ENCODE results near the gene STX1B. TPM values are rescaled to one million over a fixed set of nuclear protein-coding genes. Genes with fewer than 3 reads are reported as not detected.

The STX1B gene
- total and polyA plus RNA-seq, 4 donors, result 0.09 to 1.2 (median 0.51) TPM

DNA sequence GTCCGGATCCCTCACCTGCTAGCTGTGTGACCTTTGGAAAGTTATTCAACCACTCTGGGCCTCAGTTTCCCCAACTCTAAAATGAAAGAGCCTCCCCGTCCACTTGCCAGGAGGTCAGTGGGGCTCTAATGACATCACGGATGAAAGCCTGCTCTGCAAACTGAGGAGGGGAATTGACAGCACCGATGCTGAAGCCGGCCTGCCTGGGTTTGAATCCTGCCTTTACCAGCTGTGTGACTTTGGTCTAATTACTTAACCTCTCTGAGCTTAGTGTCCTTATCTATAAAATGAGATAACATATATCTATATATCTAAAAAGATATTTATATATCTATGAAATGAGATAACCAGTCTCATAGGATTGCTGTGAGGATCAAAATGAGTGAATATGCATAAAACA, 1.9 kb downstream of the STX1B start:
- DNase-seq (ENCODE audit: low spot score), result no peak
- H3K27me3 ChIP-seq (ENCODE audit: control insufficient read depth in 4 of 4, insufficient read depth in 4 of 4, low read length in 3 of 4), result peaks cover 0 to 4% (median under 1%) of the 10 kb centered on the region in 4 donors
- no peak overlapping the region for H3K4me3 ChIP-seq (ENCODE audit: low read depth in 1 of 3, low read length in 3 of 3)
- TF ChIP-seq, protein P1, sequence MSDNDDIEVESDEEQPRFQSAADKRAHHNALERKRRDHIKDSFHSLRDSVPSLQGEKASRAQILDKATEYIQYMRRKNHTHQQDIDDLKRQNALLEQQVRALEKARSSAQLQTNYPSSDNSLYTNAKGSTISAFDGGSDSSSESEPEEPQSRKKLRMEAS (IDR thresholded peaks at IDR 0.05), result no peak
- TF ChIP-seq, protein P2, sequence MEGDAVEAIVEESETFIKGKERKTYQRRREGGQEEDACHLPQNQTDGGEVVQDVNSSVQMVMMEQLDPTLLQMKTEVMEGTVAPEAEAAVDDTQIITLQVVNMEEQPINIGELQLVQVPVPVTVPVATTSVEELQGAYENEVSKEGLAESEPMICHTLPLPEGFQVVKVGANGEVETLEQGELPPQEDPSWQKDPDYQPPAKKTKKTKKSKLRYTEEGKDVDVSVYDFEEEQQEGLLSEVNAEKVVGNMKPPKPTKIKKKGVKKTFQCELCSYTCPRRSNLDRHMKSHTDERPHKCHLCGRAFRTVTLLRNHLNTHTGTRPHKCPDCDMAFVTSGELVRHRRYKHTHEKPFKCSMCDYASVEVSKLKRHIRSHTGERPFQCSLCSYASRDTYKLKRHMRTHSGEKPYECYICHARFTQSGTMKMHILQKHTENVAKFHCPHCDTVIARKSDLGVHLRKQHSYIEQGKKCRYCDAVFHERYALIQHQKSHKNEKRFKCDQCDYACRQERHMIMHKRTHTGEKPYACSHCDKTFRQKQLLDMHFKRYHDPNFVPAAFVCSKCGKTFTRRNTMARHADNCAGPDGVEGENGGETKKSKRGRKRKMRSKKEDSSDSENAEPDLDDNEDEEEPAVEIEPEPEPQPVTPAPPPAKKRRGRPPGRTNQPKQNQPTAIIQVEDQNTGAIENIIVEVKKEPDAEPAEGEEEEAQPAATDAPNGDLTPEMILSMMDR (IDR thresholded peaks at IDR 0.05; ENCODE audit: low read depth, low read length, missing input control), result no peak
- TF ChIP-seq JUND (IDR thresholded peaks at IDR 0.05) (no peak), YY1 (IDR thresholded peaks at IDR 0.05) (no peak), NR2F2 (IDR thresholded peaks at IDR 0.05) (no peak), HNF4A (conservative IDR thresholded peaks at IDR 0.05) (no peak), FOXA1 (IDR thresholded peaks at IDR 0.05) (no peak), TAF1 (conservative IDR thresholded peaks at IDR 0.05) (no peak)
- H3K4me1 ChIP-seq (ENCODE audit: control insufficient read depth in 4 of 4, insufficient read depth in 4 of 4, low read length in 3 of 4), result no peaks in the 10 kb centered on the region
- H3K27ac ChIP-seq (ENCODE audit: low read depth in 1 of 2, low read length in 2 of 2), result no peak overlapping the region
- 87% methylated on average over 5 of the region's 5 CpGs for WGBS
- H3K36me3 ChIP-seq (ENCODE audit: control insufficient read depth in 4 of 4, insufficient read depth in 3 of 4, low read depth in 1 of 4, low read length in 3 of 4), result no peaks in the 10 kb centered on the region
- H3K9me3 ChIP-seq (ENCODE audit: control insufficient read depth in 4 of 4, low read length in 3 of 4), result no peaks in the 10 kb centered on the region
- no peak overlapping the region for H3K9ac ChIP-seq (ENCODE audit: low read depth in 1 of 2, low read length in 2 of 2)

DNA sequence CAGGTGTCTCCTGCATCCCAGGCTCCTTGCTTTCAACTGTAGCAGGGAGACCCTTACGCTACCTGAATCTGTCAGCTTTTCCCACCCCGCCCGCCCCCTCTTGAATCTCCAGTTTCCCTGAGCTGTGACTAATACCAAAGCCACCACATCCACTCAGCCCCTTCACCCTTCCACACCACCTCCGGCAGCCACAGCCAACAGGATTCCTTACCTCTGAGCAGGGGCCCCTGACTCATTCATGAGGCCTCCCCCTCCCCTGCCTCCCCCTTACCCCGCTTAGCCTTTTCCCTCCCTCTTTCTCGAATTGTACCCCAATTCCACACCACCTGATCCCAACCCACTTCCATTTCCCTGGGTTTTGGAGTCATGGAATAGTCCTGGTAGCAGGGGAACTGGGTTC, 2.3 kb downstream of the STX1B start:
- Histone ChIP-seq H3K27ac (ENCODE audit: low read depth in 1 of 2, low read length in 2 of 2) (no peak overlapping the region), H3K36me3 (ENCODE audit: control insufficient read depth in 4 of 4, insufficient read depth in 3 of 4, low read depth in 1 of 4, low read length in 3 of 4) (no peaks in the 10 kb centered on the region), H3K4me3 (ENCODE audit: low read depth in 1 of 3, low read length in 3 of 3) (no peak overlapping the region), H3K4me1 (ENCODE audit: control insufficient read depth in 4 of 4, insufficient read depth in 4 of 4, low read length in 3 of 4) (no peaks in the 10 kb centered on the region), H3K9me3 (ENCODE audit: control insufficient read depth in 4 of 4, low read length in 3 of 4) (no peaks in the 10 kb centered on the region), H3K9ac (ENCODE audit: low read depth in 1 of 2, low read length in 2 of 2) (no peak overlapping the region), H3K27me3 (ENCODE audit: control insufficient read depth in 4 of 4, insufficient read depth in 4 of 4, low read length in 3 of 4) (peaks cover 0 to 4% (median under 1%) of the 10 kb centered on the region in 4 donors)
- DNase-seq (ENCODE audit: low spot score), result no peak
- 85% methylated on average over 6 of the region's 6 CpGs for WGBS
- TF ChIP-seq HNF4A (conservative IDR thresholded peaks at IDR 0.05), result no peak
- no peak for TF ChIP-seq TAF1 (conservative IDR thresholded peaks at IDR 0.05)
- TF ChIP-seq RAD21 (IDR thresholded peaks at IDR 0.05), result no peak
- TF ChIP-seq, protein P3, sequence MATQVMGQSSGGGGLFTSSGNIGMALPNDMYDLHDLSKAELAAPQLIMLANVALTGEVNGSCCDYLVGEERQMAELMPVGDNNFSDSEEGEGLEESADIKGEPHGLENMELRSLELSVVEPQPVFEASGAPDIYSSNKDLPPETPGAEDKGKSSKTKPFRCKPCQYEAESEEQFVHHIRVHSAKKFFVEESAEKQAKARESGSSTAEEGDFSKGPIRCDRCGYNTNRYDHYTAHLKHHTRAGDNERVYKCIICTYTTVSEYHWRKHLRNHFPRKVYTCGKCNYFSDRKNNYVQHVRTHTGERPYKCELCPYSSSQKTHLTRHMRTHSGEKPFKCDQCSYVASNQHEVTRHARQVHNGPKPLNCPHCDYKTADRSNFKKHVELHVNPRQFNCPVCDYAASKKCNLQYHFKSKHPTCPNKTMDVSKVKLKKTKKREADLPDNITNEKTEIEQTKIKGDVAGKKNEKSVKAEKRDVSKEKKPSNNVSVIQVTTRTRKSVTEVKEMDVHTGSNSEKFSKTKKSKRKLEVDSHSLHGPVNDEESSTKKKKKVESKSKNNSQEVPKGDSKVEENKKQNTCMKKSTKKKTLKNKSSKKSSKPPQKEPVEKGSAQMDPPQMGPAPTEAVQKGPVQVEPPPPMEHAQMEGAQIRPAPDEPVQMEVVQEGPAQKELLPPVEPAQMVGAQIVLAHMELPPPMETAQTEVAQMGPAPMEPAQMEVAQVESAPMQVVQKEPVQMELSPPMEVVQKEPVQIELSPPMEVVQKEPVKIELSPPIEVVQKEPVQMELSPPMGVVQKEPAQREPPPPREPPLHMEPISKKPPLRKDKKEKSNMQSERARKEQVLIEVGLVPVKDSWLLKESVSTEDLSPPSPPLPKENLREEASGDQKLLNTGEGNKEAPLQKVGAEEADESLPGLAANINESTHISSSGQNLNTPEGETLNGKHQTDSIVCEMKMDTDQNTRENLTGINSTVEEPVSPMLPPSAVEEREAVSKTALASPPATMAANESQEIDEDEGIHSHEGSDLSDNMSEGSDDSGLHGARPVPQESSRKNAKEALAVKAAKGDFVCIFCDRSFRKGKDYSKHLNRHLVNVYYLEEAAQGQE (IDR thresholded peaks at IDR 0.05), result no peak
- no peak for TF ChIP-seq NR2F2 (IDR thresholded peaks at IDR 0.05)
- TF ChIP-seq, protein P2 (IDR thresholded peaks at IDR 0.05; ENCODE audit: low read depth, low read length, missing input control), result no peak
- TF ChIP-seq, protein P1 (IDR thresholded peaks at IDR 0.05), result no peak
- TF ChIP-seq, protein P4, sequence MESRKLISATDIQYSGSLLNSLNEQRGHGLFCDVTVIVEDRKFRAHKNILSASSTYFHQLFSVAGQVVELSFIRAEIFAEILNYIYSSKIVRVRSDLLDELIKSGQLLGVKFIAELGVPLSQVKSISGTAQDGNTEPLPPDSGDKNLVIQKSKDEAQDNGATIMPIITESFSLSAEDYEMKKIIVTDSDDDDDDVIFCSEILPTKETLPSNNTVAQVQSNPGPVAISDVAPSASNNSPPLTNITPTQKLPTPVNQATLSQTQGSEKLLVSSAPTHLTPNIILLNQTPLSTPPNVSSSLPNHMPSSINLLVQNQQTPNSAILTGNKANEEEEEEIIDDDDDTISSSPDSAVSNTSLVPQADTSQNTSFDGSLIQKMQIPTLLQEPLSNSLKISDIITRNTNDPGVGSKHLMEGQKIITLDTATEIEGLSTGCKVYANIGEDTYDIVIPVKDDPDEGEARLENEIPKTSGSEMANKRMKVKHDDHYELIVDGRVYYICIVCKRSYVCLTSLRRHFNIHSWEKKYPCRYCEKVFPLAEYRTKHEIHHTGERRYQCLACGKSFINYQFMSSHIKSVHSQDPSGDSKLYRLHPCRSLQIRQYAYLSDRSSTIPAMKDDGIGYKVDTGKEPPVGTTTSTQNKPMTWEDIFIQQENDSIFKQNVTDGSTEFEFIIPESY (IDR thresholded peaks at IDR 0.05), result no peak
- TF ChIP-seq, protein P5, sequence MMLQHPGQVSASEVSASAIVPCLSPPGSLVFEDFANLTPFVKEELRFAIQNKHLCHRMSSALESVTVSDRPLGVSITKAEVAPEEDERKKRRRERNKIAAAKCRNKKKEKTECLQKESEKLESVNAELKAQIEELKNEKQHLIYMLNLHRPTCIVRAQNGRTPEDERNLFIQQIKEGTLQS (IDR thresholded peaks at IDR 0.05), result no peak
- TF ChIP-seq FOXA2 (IDR thresholded peaks at IDR 0.05), result no peak
- no peak for TF ChIP-seq HNF4G (IDR thresholded peaks at IDR 0.05)
- no peak for TF ChIP-seq YY1 (IDR thresholded peaks at IDR 0.05)
- TF ChIP-seq JUND (IDR thresholded peaks at IDR 0.05), result no peak
- TF ChIP-seq RXRA (IDR thresholded peaks at IDR 0.05), result no peak
- no peak for TF ChIP-seq SP1 (IDR thresholded peaks at IDR 0.05)
- no peak for TF ChIP-seq EGR1 (IDR thresholded peaks at IDR 0.05; ENCODE audit: low read depth in 2 of 2)
